NCI-H2227 (cell line): ENCODE results near the gene GPC1.

Experiments
- DNase-seq: peaks from one replicate; lab custom pipeline; 2025; ENCODE audit not compliant: unreplicated experiment; lab: John Stamatoyannopoulos, UW

Gene GPC1

GRCh38 chr2:240430595-240430994 is 4.9 kb upstream of the GPC1 start:
- DNase-seq: no peak

- DNase-seq: no peak
Observed at GRCh38 chr2:240431271-240431660, 4.2 kb upstream of the GPC1 start.

GRCh38 chr2:240431661-240432424 is 3.6 kb upstream of the GPC1 start:
- no peak for DNase-seq

DNA sequence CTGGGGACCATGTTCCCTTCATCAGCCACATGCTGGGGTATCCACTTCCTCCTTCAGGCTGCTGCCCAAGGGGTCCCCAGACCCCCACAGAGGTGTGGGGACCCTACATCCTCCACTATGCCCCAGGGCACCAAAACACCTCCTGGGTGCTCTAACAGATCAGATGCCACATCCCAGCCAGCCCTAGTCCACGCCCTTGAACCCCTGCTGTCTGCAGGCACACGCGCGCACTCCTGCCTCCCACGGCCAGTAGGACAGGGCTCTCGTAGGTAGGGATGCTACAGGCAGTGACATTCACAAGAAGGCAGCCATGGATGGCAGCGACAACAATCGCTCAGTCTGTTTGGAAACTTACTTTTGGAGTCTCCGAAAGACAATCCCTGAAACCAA is 3.0 kb upstream of the GPC1 start:
- no peak for DNase-seq

DNA sequence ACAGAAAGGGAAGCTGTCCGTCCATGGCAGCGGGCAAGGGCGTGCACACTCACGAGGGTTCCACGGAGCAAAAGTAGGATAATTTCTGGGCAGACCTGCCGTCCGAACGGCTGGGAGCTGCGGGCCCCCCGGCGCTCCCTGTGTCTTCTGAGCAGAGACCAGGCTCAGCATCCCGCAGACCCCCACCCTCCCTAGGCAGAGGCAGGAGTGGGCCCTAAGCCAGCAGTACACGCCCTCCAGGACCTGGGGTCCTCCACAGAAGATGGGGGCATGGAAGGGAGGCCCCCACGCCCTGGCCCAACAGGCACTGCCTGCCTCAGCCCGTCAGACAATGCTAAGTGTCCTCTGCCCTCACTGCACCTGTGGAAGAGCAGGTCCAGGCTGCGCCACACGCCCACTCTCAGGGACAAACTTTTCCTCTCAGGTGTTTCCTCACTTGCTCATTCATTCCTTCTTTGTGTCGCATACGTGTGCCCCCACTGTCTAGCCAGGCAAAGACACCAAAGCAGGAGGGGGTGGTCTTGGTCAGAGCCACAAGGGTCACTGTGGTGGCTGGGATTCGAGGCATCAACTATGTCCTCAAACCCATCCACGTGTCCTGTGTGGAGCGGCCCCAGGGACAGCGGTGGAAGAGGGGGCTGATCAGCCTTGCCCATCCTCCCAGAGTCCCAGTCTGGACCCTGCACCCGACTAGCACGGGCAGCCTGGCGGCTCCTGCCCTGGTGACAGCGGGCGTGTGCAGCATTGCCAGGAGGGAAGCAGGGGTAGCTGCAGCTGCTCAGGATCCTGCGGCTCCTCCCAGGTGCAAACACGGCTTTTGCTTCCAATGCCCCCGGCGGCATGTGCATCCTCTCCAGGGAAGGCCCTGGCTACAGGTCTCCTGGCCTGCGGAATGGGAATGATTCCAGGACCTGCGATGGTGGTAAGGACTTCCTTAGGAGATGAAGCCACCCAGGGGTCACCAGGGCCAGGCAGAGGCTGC is 2.4 kb upstream of the GPC1 start:
- no peak for DNase-seq

DNA sequence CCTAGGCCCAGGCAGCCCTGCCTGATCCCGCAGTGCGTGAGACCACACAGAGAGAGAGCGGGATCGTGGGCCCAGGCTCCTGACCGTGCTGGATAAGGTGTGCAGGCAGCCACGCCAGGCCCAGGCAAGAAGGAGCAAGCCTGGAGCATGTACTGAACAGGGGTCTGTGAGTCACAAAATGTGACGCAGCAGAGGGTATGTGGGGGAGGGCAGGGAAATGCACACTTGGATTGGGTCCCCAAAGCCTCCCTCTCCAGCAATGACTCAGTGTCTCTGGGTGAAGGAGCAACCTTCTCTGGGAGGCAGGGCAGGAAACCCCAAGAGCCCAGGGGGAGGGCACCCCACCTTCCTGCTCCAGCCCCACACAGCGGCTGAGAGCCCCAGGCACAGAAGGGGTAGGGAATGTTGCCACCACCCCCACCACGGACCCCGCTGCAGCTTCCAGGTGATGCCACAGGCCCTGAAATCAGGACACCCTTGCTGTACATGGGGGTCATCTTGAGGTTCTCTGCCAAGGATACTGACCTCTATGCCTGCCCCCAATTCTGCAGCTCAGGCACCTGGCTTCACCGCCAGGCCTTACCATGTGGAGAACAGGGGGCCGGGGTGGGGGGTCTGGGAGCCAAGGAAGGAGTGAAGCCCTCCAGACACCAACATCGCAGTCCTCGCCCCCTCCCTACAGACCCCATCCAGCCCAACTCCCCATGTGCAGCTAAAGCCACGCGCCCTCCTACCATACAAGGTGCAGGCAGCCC is 1.3 kb upstream of the GPC1 start:
- DNase-seq: no peak

DNA sequence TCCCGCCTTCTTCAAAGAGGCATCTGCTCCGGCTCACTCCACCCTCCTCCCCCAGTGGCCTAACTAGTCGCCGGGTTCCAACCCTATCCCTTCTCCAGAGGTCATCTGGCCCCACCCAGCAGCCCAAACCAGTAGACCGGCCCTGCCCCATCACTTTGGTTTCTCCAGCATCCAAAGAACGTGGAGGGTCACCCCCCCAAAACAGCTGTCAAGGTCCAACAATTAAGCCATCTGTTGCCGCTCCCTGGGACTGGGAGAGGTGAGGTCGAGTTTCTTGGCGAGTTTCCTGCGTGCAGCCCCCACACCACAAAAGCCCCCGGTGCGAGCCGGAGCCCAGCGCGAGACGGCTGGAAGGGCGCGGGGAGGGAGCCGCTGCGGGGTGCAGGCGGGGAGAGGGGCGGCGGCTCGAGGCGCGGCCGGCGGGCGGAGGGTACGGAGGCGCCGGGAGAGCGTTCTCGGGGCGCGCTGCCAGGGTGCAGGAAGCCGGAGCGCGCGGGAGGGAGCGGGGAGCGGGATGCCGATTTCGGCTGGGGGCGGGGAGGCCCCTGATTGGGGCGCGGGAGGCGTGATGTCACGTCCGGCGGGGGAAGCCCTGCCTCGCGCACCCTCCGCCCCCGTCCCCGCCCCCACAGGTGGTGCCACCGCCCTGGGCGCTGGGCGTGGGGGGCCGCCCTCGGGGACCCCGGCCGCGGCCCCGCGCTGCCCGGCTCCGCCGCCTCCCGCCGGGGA is 571 bp upstream of the GPC1 start:
- peak; percentile 94 for DNase-seq

GRCh38 chr2:240435948-240436682 is 652 bp downstream of the GPC1 start:
- DNase-seq: peak; percentile 51

DNA sequence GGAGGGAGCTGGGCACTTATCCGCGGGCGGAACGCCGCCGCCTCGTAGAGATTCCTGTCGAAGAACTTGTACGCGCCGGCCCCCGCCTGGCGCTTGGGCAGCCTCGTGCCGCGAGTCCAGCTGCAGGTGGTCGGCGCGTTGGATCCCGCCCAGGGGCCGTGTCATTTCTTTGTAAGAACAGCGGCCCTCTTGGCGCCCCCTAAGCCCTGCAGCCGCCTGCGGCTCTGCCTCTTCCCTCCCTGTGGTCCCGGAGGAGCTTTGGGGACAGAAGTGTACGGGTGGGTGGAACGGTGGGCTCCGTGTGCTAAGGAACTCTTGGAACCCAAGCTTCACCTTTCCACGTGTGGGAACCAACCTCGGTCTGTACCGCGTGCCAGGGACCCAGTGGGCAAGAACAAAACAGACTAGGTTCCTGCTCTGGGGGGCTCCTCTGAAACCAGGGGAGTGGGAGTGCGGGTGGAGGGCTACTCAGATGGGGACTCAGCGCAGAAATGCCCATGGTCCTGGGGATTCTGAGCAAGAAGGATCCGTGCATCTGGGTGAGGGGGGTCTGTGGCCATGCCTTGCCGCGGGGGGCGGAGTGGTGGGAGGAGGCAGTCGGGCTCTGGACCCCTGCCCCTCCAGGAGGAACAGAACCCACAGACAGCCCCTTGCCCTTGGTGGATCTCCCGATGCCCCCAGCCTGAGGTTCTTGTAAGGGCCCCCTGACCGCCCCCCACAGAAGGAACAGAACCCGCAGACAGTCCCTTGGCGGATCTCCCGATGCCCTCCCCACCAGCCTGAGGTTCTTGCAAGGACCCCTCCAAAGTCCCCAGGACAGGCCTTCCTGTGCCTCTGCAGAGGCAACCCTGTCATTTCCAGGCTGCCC is 1.5 kb downstream of the GPC1 start:
- DNase-seq: peak; percentile 63

DNA sequence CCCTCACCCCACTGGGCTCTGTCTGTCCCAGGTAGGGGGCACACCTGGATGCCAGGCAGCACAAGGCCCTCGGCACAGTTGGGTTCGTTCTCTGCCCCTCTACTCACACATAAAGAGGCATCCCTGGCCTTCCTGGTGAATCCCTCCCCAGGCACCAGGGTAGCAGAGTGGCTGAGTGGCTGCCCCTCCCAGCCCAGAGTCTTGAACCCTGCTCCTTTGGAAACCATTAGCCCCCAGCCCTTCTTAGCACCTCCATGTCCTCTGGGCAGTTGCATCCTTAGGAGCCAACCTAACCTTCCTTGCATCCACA is 2.0 kb downstream of the GPC1 start:
- DNase-seq: no peak

GRCh38 chr2:240437861-240438809 is 2.7 kb downstream of the GPC1 start:
- peak; percentile 75 for DNase-seq

DNA sequence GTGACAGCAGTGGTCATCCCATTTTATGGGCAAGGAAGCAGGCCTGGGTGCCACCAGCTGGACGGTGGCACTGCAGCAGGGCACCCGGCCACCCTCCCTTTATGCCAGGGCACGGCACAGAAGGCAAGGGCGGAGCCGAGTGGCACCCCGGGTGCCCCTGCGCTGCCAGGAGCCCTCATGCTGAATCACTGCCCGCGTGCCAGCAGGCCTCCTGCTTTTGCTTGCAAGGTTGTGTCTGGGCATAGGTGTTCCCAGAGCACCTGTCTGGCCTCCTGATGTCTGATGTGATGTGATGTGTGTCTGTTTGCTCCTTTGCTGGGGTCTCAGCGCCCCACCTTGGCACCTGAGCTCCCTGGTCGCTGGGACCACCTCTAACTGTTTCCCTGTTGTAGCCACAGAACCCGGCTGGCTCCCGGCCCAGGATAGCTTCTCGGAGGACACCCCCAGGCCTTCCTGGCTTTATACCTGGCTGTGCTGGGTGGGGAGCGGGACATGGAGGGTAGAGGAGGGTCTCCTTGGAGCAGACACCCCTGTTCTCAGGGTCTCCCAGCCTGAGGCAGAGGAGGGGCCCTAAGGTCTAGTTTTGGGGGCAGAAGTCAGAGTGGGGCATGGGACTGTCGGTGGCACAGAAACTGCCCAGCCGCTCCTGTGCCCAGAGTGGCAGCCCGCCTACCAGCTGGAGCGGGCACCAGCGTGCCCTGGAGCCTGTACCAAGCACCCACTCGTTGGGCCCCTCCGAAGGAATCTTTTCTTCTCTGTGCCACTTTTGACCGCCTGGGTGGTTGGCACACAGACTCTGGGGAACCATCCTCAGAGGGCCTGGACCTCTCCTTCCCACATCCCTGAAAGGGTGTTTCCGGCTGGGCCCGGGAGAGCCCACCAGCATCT is 3.6 kb downstream of the GPC1 start:
- DNase-seq: no peak

- DNase-seq: no peak
Observed at GRCh38 chr2:240439698-240440151, 4.3 kb downstream of the GPC1 start.

DNA sequence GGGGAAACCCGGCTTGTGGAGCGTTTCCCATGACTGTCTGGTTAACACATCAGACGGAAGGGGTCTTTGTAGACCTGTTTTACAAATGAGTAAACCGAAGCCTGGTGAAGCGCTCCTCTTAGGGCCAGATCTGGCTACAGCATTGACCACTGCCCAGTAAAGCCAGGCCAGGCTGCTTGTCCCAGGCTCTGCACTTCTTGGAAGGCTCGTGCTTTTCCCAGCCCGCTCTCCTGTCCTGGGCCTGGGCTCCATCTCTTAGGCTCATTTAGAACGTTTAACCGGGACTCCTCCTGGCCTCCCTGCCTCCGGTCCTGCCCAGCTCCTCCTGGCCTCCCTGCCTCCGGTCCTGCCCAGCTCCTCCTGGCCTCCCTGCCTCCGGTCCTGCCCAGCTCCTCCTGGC is 4.8 kb downstream of the GPC1 start:
- no peak for DNase-seq

- no peak for DNase-seq
Observed at GRCh38 chr2:240440704-240441320, 5.3 kb downstream of the GPC1 start.

GRCh38 chr2:240441326-240441992 is 6.0 kb downstream of the GPC1 start:
- no peak for DNase-seq
